Osteoblast (primary cell): Measurements from ENCODE around the gene CUEDC1. TPM values are rescaled to one million over a fixed set of nuclear protein-coding genes. Genes with fewer than 3 reads are reported as not detected.
"Not testable (repeated sequence)": the region's sequence is repeated elsewhere in the genome, so short reads cannot be mapped to it uniquely, and the experiment has no call there.

Source experiments
- DNase-seq: peaks from one replicate; pipeline ENCODE4 v3.0.0; 2011; ENCODE audit warnings: low spot score, mixed read lengths; ENCODE audit not compliant: insufficient read length; ENCODE audit errors: missing footprints
- H2AFZ ChIP-seq: 2 replicates; pipeline ENCODE4 v1.6.0; 2011; ENCODE audit warnings: mild to moderate bottlenecking, low read length
- H3K27ac ChIP-seq: 2 replicates; pipeline ENCODE4 v1.5.1; 2011; ENCODE audit warnings: mild to moderate bottlenecking, low read depth, low read length, moderate library complexity
- H3K27me3 ChIP-seq: 2 replicates; pipeline ENCODE4 v1.6.0; 2012; ENCODE audit warnings: mild to moderate bottlenecking, control low read depth, inconsistent platforms, low read length, moderate library complexity; ENCODE audit not compliant: insufficient read depth
- H3K36me3 ChIP-seq: 2 replicates; pipeline ENCODE4 v1.5.1; 2011; ENCODE audit warnings: mild to moderate bottlenecking, low read length, control low read depth, moderate library complexity; ENCODE audit not compliant: insufficient read depth
- H3K4me1 ChIP-seq: 2 replicates; pipeline ENCODE4 v1.5.1; 2011; ENCODE audit warnings: mild to moderate bottlenecking, low read length, control low read depth, moderate library complexity; ENCODE audit not compliant: insufficient read depth
- H3K4me2 ChIP-seq: 2 replicates; pipeline ENCODE4 v1.6.0; 2011; ENCODE audit warnings: mild to moderate bottlenecking, low read length; ENCODE audit not compliant: insufficient read depth
- H3K4me3 ChIP-seq: fragments of 200-600 bp; sonication (generic); 3 replicates; pipeline ENCODE4 v1.5.1; 2012; ENCODE audit warnings: mild to moderate bottlenecking, low read length, inconsistent platforms; ENCODE audit not compliant: insufficient read depth
- H3K79me2 ChIP-seq: 2 replicates; pipeline ENCODE4 v1.6.0; 2012; ENCODE audit warnings: mild to moderate bottlenecking, low read length, control low read depth, inconsistent platforms; ENCODE audit not compliant: insufficient read depth
- H3K9me3 ChIP-seq: 2 replicates; pipeline ENCODE4 v1.5.1; 2011; ENCODE audit warnings: low read depth, low read length, control low read depth
- H4K20me1 ChIP-seq: 2 replicates; pipeline ENCODE4 v1.6.0; 2012; ENCODE audit warnings: mild to moderate bottlenecking, low read length, control low read depth; ENCODE audit not compliant: insufficient read depth
- CTCF ChIP-seq: IDR thresholded peaks from 2 replicates; pipeline ENCODE4 v1.5.1; 2011; ENCODE audit warnings: mild to moderate bottlenecking, low read depth, low read length, moderate library complexity; ENCODE audit errors: extremely low read depth
- total RNA-seq: library from RNA; depleted of rRNA; stranded (reverse); fragments of >200 nt; gene quantifications from 2 replicates; pipeline ENCODE4 v1.2.3, GENCODE V29; 2012

The CUEDC1 gene
- total RNA-seq, 1 donor: 21.0 TPM

GRCh38 chr17:57849874-57850754 is 105.1 kb downstream of the CUEDC1 start, which contains the start of gene MRPS23:
TSS of gene MRPS23 (minus strand) at chr17:57850044. CDS start at chr17:57850010, 34 bp downstream.
- Histone ChIP-seq H3K4me3 (peak within 1 kb of the TSS; percentile 96), H3K4me2 (peak within 1 kb of the TSS; percentile 95), H3K27ac (peak within 1 kb of the TSS; percentile 82), H3K27me3 (no peaks in the 10 kb centered on the region), H3K79me2 (peaks cover 30% of the 10 kb centered on the region), H3K4me1 (peaks cover 20% of the 10 kb centered on the region), H2AFZ (peak within 1 kb of the TSS; percentile 98), H3K36me3 (peaks cover 17% of the 10 kb centered on the region), H4K20me1 (peaks cover 2% of the 10 kb centered on the region), H3K9me3 (no peaks in the 10 kb centered on the region)
- TF ChIP-seq CTCF: no peak
- peak; percentile 98 for DNase-seq

GRCh38 chr17:57849163-57849873 is 105.9 kb downstream of the CUEDC1 start:
- no peak for TF ChIP-seq CTCF
- H3K4me2 ChIP-seq: peak overlapping the region; percentile 95
- peaks cover 2% of the 10 kb centered on the region for H4K20me1 ChIP-seq
- H3K27ac ChIP-seq: peak overlapping the region; percentile 82
- no peaks in the 10 kb centered on the region for H3K9me3 ChIP-seq
- H3K27me3 ChIP-seq: no peaks in the 10 kb centered on the region
- peak overlapping the region; percentile 96 for H3K4me3 ChIP-seq
- H3K36me3 ChIP-seq: peaks cover 20% of the 10 kb centered on the region
- peak; percentile 22 for DNase-seq
- H3K79me2 ChIP-seq: peaks cover 33% of the 10 kb centered on the region
- peak overlapping the region; percentile 94 for H2AFZ ChIP-seq
- H3K4me1 ChIP-seq: peaks cover 20% of the 10 kb centered on the region

- H3K27ac ChIP-seq, H3K4me2 ChIP-seq, H2AFZ ChIP-seq, DNase-seq, H4K20me1 ChIP-seq, H3K27me3 ChIP-seq, H3K9me3 ChIP-seq, H3K4me3 ChIP-seq: not testable (repeated sequence)
- peaks cover 27% of the 10 kb centered on the region for H3K36me3 ChIP-seq
- peaks cover 46% of the 10 kb centered on the region for H3K79me2 ChIP-seq
- peaks cover 15% of the 10 kb centered on the region for H3K4me1 ChIP-seq
These were observed 108.9 kb downstream of the CUEDC1 start for GRCh38 chr17:57846056-57846945.

- no peaks in the 10 kb centered on the region for H3K4me1 ChIP-seq
- DNase-seq: no peak
- peaks cover 42% of the 10 kb centered on the region for H3K36me3 ChIP-seq
- peaks cover 25% of the 10 kb centered on the region for H3K79me2 ChIP-seq
- H4K20me1 ChIP-seq: peaks cover 2% of the 10 kb centered on the region
- TF ChIP-seq CTCF: no peak
- H3K27me3 ChIP-seq: no peaks in the 10 kb centered on the region
- no peak overlapping the region for H2AFZ ChIP-seq
- no peak overlapping the region for H3K4me3 ChIP-seq
- H3K4me2 ChIP-seq: no peak overlapping the region
- H3K9me3 ChIP-seq: no peaks in the 10 kb centered on the region
- H3K27ac ChIP-seq: no peak overlapping the region
These were observed 112.9 kb downstream of the CUEDC1 start for GRCh38 chr17:57842280-57842679.
